Measurements from ENCODE around the gene MZT2A.
"Not testable (repeated sequence)": the region's sequence is repeated elsewhere in the genome, so short reads cannot be mapped to it uniquely, and the experiment has no call there.

Gene MZT2A

DNA sequence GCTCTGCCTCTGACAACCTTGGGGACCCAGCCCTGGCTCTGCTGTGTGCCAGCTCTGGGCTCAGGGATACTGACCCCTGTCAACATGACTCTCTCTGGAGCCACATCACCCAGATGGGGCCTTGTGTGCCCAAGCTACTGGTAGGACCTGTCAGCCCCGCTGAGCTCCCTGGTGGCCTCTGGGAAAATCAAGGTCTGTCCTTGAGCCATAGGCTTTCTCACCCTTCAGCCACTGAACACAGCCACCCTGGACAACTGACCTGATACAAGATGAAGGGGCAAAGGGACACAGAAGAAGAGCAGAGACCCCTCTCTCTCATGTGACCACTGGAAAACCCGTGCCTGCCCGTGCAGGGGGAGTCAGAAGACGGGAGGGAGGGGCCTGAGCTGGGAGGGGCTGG lies 43.3 kb upstream of the MZT2A start:
- Histone ChIP-seq H3K4me2 (ENCODE audit: low read length, poor library complexity, severe bottlenecking) (no peak overlapping the region), H3K27ac (ENCODE audit: low read length, poor library complexity, severe bottlenecking) (no peak overlapping the region), H3K36me3 (ENCODE audit: control insufficient read depth in 1 of 2, insufficient read depth in 2 of 2, low read depth in 1 of 2, low read length in 2 of 2) (no peaks in the 10 kb centered on the region), H2BK15ac (ENCODE audit: low read depth, poor library complexity, severe bottlenecking) (no peak overlapping the region), H3K18ac (ENCODE audit: low read depth in 1 of 2, low read length in 2 of 2) (no peak overlapping the region), H2AFZ (ENCODE audit: low read depth, low read length) (no peak overlapping the region), H2BK5ac (ENCODE audit: low read depth, low read length, poor library complexity, severe bottlenecking) (no peak overlapping the region), H3K4me1 (ENCODE audit: control insufficient read depth, insufficient read depth, low read depth, low read length) (no peaks in the 10 kb centered on the region), H3K79me1 (replicated peaks; ENCODE audit: low read length, poor library complexity, severe bottlenecking) (no peaks in the 10 kb centered on the region), H3K9me3 (ENCODE audit: control insufficient read depth, low read length) (no peaks in the 10 kb centered on the region), H4K8ac (ENCODE audit: low read length) (no peak overlapping the region), H3K14ac (ENCODE audit: low read length in 2 of 2) (no peak overlapping the region), H2BK12ac (ENCODE audit: low read length in 2 of 2) (no peak overlapping the region), H3K9ac (ENCODE audit: low read length) (no peak overlapping the region), H2AK5ac (ENCODE audit: low read length, severe bottlenecking) (no peak overlapping the region), H4K91ac (ENCODE audit: low read length) (no peak overlapping the region), H3K4ac (ENCODE audit: low read depth in 1 of 2, low read length in 2 of 2) (no peak overlapping the region), H2BK120ac (ENCODE audit: low read depth, low read length) (no peak overlapping the region), H3K4me3 (ENCODE audit: insufficient read depth in 1 of 2, low read depth in 1 of 2, low read length in 2 of 2) (no peak overlapping the region), H3K23ac (ENCODE audit: low read length in 2 of 2) (no peak overlapping the region), H3K27me3 (ENCODE audit: control insufficient read depth in 1 of 2, insufficient read depth in 1 of 2, low read length in 2 of 2) (no peaks in the 10 kb centered on the region)
- DNase-seq = no peak
- WGBS = 86% methylated on average over 2 of the region's 4 CpGs

DNA sequence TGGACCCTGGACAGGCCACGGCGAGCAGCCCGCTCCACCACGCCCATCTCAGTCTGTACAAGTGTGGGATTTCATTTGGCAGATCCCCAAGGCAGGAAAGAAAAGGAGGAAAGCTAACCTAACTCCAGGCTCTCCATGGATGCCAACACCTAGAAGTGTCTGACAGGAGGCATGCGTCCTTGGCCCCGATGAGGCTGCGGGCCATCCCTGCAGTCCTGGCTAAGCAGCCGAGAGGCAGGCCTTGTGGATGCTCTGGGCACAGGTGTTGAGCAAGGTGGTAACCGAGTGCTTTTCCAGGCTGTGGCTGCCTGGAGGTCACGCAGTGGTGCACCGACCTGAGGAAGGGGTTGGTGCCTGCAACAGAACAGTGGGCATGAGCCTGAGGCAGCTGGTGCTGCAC lies 42.8 kb upstream of the MZT2A start:
- H3K27ac ChIP-seq (ENCODE audit: low read length, poor library complexity, severe bottlenecking); H3K14ac ChIP-seq (ENCODE audit: low read length in 2 of 2); H3K9me3 ChIP-seq (ENCODE audit: control insufficient read depth, low read length); H3K4me3 ChIP-seq (ENCODE audit: insufficient read depth in 1 of 2, low read depth in 1 of 2, low read length in 2 of 2); H2AK5ac ChIP-seq (ENCODE audit: low read length, severe bottlenecking); H3K9ac ChIP-seq (ENCODE audit: low read length); DNase-seq; H3K23ac ChIP-seq (ENCODE audit: low read length in 2 of 2); H3K4me2 ChIP-seq (ENCODE audit: low read length, poor library complexity, severe bottlenecking); H2AFZ ChIP-seq (ENCODE audit: low read depth, low read length); H2BK12ac ChIP-seq (ENCODE audit: low read length in 2 of 2); H3K79me1 ChIP-seq (replicated peaks; ENCODE audit: low read length, poor library complexity, severe bottlenecking); H3K4ac ChIP-seq (ENCODE audit: low read depth in 1 of 2, low read length in 2 of 2); H3K18ac ChIP-seq (ENCODE audit: low read depth in 1 of 2, low read length in 2 of 2); H3K4me1 ChIP-seq (ENCODE audit: control insufficient read depth, insufficient read depth, low read depth, low read length); H2BK120ac ChIP-seq (ENCODE audit: low read depth, low read length); H2BK15ac ChIP-seq (ENCODE audit: low read depth, poor library complexity, severe bottlenecking); H3K27me3 ChIP-seq (ENCODE audit: control insufficient read depth in 1 of 2, insufficient read depth in 1 of 2, low read length in 2 of 2); H4K91ac ChIP-seq (ENCODE audit: low read length); H3K36me3 ChIP-seq (ENCODE audit: control insufficient read depth in 1 of 2, insufficient read depth in 2 of 2, low read depth in 1 of 2, low read length in 2 of 2); H4K8ac ChIP-seq (ENCODE audit: low read length); H2BK5ac ChIP-seq (ENCODE audit: low read depth, low read length, poor library complexity, severe bottlenecking): not testable (repeated sequence)
- WGBS = 96% methylated on average over 8 of the region's 11 CpGs

DNA sequence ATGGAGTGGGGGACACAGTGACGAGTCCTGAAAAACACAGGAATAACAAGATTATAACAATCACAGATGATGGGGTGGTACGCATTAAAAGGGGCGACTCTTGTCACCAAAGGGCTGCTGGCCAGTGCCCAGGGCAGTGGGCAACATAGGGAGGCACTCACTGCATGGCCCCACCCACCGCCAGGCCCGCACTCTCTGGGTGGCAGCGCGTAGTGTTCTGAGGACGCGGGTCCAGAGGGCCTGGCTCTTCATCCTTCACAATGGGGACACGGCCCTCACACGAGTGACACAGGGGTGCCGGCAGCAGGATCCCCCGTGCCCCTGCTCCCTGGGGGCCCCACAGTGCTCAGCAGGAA lies 42.1 kb upstream of the MZT2A start:
- H2BK12ac ChIP-seq (ENCODE audit: low read length in 2 of 2); H2BK120ac ChIP-seq (ENCODE audit: low read depth, low read length); H3K79me1 ChIP-seq (replicated peaks; ENCODE audit: low read length, poor library complexity, severe bottlenecking); H2BK15ac ChIP-seq (ENCODE audit: low read depth, poor library complexity, severe bottlenecking); H2AK5ac ChIP-seq (ENCODE audit: low read length, severe bottlenecking); H4K91ac ChIP-seq (ENCODE audit: low read length); H3K4ac ChIP-seq (ENCODE audit: low read depth in 1 of 2, low read length in 2 of 2); H3K9ac ChIP-seq (ENCODE audit: low read length); H3K18ac ChIP-seq (ENCODE audit: low read depth in 1 of 2, low read length in 2 of 2); H3K36me3 ChIP-seq (ENCODE audit: control insufficient read depth in 1 of 2, insufficient read depth in 2 of 2, low read depth in 1 of 2, low read length in 2 of 2); H2BK5ac ChIP-seq (ENCODE audit: low read depth, low read length, poor library complexity, severe bottlenecking); H3K27me3 ChIP-seq (ENCODE audit: control insufficient read depth in 1 of 2, insufficient read depth in 1 of 2, low read length in 2 of 2); H3K23ac ChIP-seq (ENCODE audit: low read length in 2 of 2); DNase-seq; H3K14ac ChIP-seq (ENCODE audit: low read length in 2 of 2); H2AFZ ChIP-seq (ENCODE audit: low read depth, low read length); H3K9me3 ChIP-seq (ENCODE audit: control insufficient read depth, low read length); H3K4me2 ChIP-seq (ENCODE audit: low read length, poor library complexity, severe bottlenecking); H3K4me3 ChIP-seq (ENCODE audit: insufficient read depth in 1 of 2, low read depth in 1 of 2, low read length in 2 of 2); H4K8ac ChIP-seq (ENCODE audit: low read length); H3K4me1 ChIP-seq (ENCODE audit: control insufficient read depth, insufficient read depth, low read depth, low read length); H3K27ac ChIP-seq (ENCODE audit: low read length, poor library complexity, severe bottlenecking): not testable (repeated sequence)
- 87% methylated on average over 2 of the region's 13 CpGs for WGBS

DNA sequence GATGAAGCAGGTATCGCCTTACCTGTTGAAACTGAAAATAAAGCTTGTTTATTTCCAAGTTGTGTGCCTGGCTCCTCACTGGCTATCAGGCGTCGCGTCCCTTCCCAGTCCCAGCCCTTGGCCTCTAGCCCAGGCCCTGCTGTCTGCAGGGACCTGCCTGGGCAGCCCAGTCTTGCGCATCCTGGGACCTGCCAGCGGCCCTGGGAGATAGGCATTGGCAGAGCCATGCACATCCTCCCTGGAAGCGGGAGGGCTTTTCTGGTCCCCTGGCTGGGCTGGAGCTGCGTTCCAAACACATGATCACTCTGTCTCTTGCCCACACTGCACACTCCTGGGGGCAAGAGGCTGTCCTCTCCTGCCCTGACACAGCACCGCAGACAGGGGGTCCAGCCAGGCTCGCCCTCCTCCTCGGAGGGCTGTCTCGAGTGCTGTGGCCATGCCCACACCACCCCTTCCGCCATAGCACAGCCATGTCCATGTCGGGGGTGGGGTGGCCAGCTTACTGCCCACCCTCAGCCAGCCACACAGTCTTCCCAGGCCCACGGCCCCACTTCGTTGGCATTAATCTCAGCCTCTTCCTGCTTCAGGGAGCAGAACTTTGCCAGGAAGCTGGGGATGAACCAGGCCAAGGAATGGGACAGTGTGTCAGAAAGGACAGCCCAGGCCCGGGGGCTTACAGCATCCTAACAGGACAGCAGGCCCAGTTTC lies 41.6 kb upstream of the MZT2A start:
- WGBS = 94% methylated on average over 15 of the region's 17 CpGs

More for the DNA sequence above, 41.6 kb upstream of the MZT2A start:
- H4K91ac ChIP-seq (ENCODE audit: low read length); H3K18ac ChIP-seq (ENCODE audit: low read depth in 1 of 2, low read length in 2 of 2); DNase-seq; H3K4me3 ChIP-seq (ENCODE audit: insufficient read depth in 1 of 2, low read depth in 1 of 2, low read length in 2 of 2); H2BK5ac ChIP-seq (ENCODE audit: low read depth, low read length, poor library complexity, severe bottlenecking); H3K4me1 ChIP-seq (ENCODE audit: control insufficient read depth, insufficient read depth, low read depth, low read length); H3K36me3 ChIP-seq (ENCODE audit: control insufficient read depth in 1 of 2, insufficient read depth in 2 of 2, low read depth in 1 of 2, low read length in 2 of 2); H4K8ac ChIP-seq (ENCODE audit: low read length); H2AK5ac ChIP-seq (ENCODE audit: low read length, severe bottlenecking); H3K27ac ChIP-seq (ENCODE audit: low read length, poor library complexity, severe bottlenecking); H3K9ac ChIP-seq (ENCODE audit: low read length); H3K4me2 ChIP-seq (ENCODE audit: low read length, poor library complexity, severe bottlenecking); H2BK120ac ChIP-seq (ENCODE audit: low read depth, low read length); H3K4ac ChIP-seq (ENCODE audit: low read depth in 1 of 2, low read length in 2 of 2); H3K14ac ChIP-seq (ENCODE audit: low read length in 2 of 2); H3K23ac ChIP-seq (ENCODE audit: low read length in 2 of 2); H2AFZ ChIP-seq (ENCODE audit: low read depth, low read length); H2BK15ac ChIP-seq (ENCODE audit: low read depth, poor library complexity, severe bottlenecking); H2BK12ac ChIP-seq (ENCODE audit: low read length in 2 of 2); H3K79me1 ChIP-seq (replicated peaks; ENCODE audit: low read length, poor library complexity, severe bottlenecking); H3K9me3 ChIP-seq (ENCODE audit: control insufficient read depth, low read length); H3K27me3 ChIP-seq (ENCODE audit: control insufficient read depth in 1 of 2, insufficient read depth in 1 of 2, low read length in 2 of 2): not testable (repeated sequence)

All from mesenchymal stem cell (in vitro differentiated cells and primary cell).